Psoas muscle (tissue), 8 donors: Measurements from ENCODE around the gene PRSS48. TPM values are rescaled to one million over a fixed set of nuclear protein-coding genes. Genes with fewer than 3 reads are reported as not detected.
"Not testable (repeated sequence)": the region's sequence is repeated elsewhere in the genome, so short reads cannot be mapped to it uniquely, and the experiment has no call there.

ENCODE experiments used
- ATAC-seq, 4 donors: fragments of 200-7000 bp; cut with Tn5 transposase; one replicate each; pipeline ENCODE4 v1.9.1; 2020; ENCODE audit warnings: moderate library complexity in 3 of 4, mild to moderate bottlenecking in 2 of 4
- DNase-seq, 2 donors: peaks; one replicate each; pipeline ENCODE4 v3.0.0-alpha.2; 2020
- H3K27ac ChIP-seq: fragments of 200-600 bp; one replicate; pipeline ENCODE4 v1.8.0; 2022
- H3K27me3 ChIP-seq, 3 donors: fragments of 200-600 bp in 1 of 3; one replicate each; pipeline versions ENCODE4 v1.6.1 to v1.8.0; 2013 to 2022; ENCODE audit warnings: low read length in 2 of 3, mild to moderate bottlenecking in 2 of 3, moderate library complexity in 1 of 3; ENCODE audit not compliant: insufficient read depth in 3 of 3
- H3K36me3 ChIP-seq, 2 donors: fragments of 200-600 bp in 1 of 2; one replicate each; pipeline versions ENCODE4 v1.6.1 to v1.8.0; 2013 to 2022; ENCODE audit warnings: low read depth in 1 of 2, mild to moderate bottlenecking in 1 of 2, moderate library complexity in 1 of 2; ENCODE audit not compliant: insufficient read depth in 1 of 2
- H3K4me1 ChIP-seq: fragments of 200-600 bp; one replicate; pipeline ENCODE4 v1.8.0; 2022
- H3K4me3 ChIP-seq: fragments of 200-600 bp; one replicate; pipeline ENCODE4 v1.8.0; 2022; ENCODE audit warnings: mild to moderate bottlenecking
- H3K9me3 ChIP-seq: fragments of 200-600 bp; one replicate; pipeline ENCODE4 v1.8.0; 2022
- CTCF ChIP-seq: fragments of 200-600 bp; IDR thresholded peaks from one replicate; pipeline ENCODE4 v1.8.0; 2022; ENCODE audit warnings: antibody characterized with exemption
- WGBS, 3 donors: extraction: QIAGEN DNeasy Blood & Tissue Kit; methylation state at CpG; one replicate each; pipeline versions ENCODE4 v1.1.6 to v1.1.7; 2013; 5-methylcytosine and 5-hydroxymethylcytosine counted together
- intact Hi-C, 2 donors: fragments of 100-400 bp; cut with DNase I; formaldehyde crosslinking; loops; one replicate each; pipeline versions ENCODE4 v1.11.0 to v1.14.2; 2022
- polyA plus RNA-seq, 3 donors: library from polyadenylated mRNA; stranded (reverse); fragments of 200-250 nt; gene quantifications; one replicate each; pipeline ENCODE4 v1.2.3, GENCODE V29; 2013
- total RNA-seq, 4 donors: library from RNA; stranded (reverse); fragmentation: NEBNext Ultra II Directional in 2 of 4; extraction: Animal tissue kit (Norgen Biotek cat#: 25700) in 2 of 4; gene quantifications; one replicate each; pipeline versions ENCODE4 v1.2.1 to v1.2.4, GENCODE V29; 2021 to 2023
- donor health status: healthy with polysubstance abuse.
- donor health status: DM: no; HTN: no; CAD: no; lungs with moderate emphysema.
- donor health status: Bipolar disorder and iron deficiency.
- donor health status: healthy.
- donor health status: DM: yes; HTN: yes; CAD: no.
- donor health status: DM: no; HTN: no; CAD: no.
- donor health status: DM: no; HTN: no; CAD: no.
- donor health status: DM: yes; HTN: yes; CAD: no.

Gene PRSS48
- total and polyA plus RNA-seq, 7 donors, result not detected

DNA sequence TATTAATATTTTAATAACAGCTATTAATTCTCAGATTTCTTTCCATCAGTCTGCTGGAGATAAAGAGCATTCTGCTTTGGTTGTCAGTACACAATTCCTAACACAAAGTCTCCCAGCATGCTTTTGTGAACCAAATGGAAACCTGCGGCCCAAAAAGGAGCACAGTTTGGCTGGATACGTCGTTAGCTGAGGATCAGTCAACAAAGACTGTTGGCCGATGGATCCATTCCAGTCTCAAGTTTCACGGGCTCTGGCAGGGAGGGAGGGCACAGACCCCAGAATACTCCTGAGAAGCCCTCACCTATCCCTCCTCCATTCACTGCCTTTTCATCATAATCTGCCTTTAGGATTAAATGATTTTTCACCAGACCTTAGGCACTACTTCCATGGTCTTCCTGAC is 26.3 kb upstream of the PRSS48 start:
- TF ChIP-seq CTCF, result no peak
- Histone ChIP-seq H3K4me3 (no peak overlapping the region), H3K36me3 (no peaks in the 10 kb centered on the region), H3K27me3 (no peaks in the 10 kb centered on the region), H3K9me3 (no peaks in the 10 kb centered on the region), H3K27ac (no peak overlapping the region), H3K4me1 (peaks cover 3% of the 10 kb centered on the region)
- WGBS, 3 donors, result 23 to 33% (median 24%) methylated on average over 5 of the region's 5 CpGs
- intact Hi-C loops, result no loop called here
- ATAC-seq (no peak), DNase-seq (no peak)

- Histone ChIP-seq H3K4me1 (peaks cover 3% of the 10 kb centered on the region), H3K27ac (no peak overlapping the region), H3K27me3 (no peaks in the 10 kb centered on the region), H3K36me3 (no peaks in the 10 kb centered on the region), H3K4me3 (no peak overlapping the region), H3K9me3 (no peaks in the 10 kb centered on the region)
- intact Hi-C loops, result no loop called here
- DNase-seq (no peak), ATAC-seq (no peak)
- no peak for TF ChIP-seq CTCF
- 16 to 18% (median 17%) methylated on average over 2 of the region's 2 CpGs for WGBS, 3 donors
Measured at GRCh38 chr4:151251603-151252304, 25.2 kb upstream of the PRSS48 start.

DNA sequence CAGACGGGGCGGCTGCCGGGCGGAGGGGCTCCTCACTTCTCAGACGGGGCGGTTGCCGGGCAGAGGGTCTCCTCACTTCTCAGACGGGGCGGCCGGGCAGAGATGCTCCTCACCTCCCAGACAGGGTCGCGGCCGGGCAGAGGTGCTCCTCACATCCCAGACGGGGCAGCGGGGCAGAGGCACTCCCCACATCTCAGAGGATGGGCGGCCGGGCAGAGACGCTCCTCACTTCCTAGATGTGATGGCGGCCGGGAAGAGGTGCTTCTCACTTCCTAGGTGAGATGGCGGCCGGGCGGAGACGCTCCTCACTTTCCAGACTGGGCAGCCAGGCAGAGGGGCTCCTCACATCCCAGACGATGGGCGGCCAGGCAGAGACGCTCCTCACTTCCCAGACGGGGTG is 21.7 kb upstream of the PRSS48 start:
- not testable (repeated sequence) for DNase-seq, H3K4me1 ChIP-seq, ATAC-seq

DNA sequence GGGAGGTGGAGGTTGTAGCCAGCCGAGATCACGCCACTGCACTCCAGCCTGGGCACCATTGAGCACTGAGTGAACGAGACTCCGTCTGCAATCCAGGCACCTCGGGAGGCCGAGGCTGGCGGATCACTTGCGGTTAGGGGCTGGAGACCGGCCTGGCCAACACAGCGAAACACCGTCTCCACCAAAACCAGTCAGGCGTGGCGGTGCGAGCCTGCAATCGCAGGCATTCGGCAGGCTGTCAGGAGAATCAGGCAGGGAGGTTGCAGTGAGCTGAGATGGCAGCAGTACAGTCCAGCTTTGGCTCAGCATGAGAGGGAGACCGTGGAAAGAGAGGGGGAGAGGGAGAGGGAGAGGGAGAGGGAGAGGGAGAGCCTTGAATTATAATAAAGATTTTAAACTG is 21.3 kb upstream of the PRSS48 start:
- H3K4me1 ChIP-seq, H3K27me3 ChIP-seq, H3K9me3 ChIP-seq, ATAC-seq, H3K27ac ChIP-seq, DNase-seq, intact Hi-C loops, H3K36me3 ChIP-seq, H3K4me3 ChIP-seq: not testable (repeated sequence)
- WGBS, 3 donors, result 88 to 93% (median 93%) methylated on average over 12 to 17 of the region's 17 CpGs

More for the DNA sequence above, 21.7 kb upstream of the PRSS48 start:
- 94 to 97% (median 96%) methylated on average over 9 to 16 of the region's 28 CpGs for WGBS, 3 donors
- H3K9me3 ChIP-seq, H3K27me3 ChIP-seq, H3K36me3 ChIP-seq, intact Hi-C loops, H3K27ac ChIP-seq, H3K4me3 ChIP-seq: not testable (repeated sequence)

GRCh38 chr4:151256134-151256533 is 20.8 kb upstream of the PRSS48 start:
- H3K27me3 ChIP-seq, result no peaks in the 10 kb centered on the region
- ATAC-seq (no peak), DNase-seq (no peak)
- H3K4me3 ChIP-seq, result no peak overlapping the region
- no peaks in the 10 kb centered on the region for H3K9me3 ChIP-seq
- no peak overlapping the region for H3K27ac ChIP-seq
- WGBS, 3 donors, result 60 to 65% (median 63%) methylated on average over 2 of the region's 2 CpGs
- TF ChIP-seq CTCF, result no peak
- H3K36me3 ChIP-seq, result no peaks in the 10 kb centered on the region
- no peaks in the 10 kb centered on the region for H3K4me1 ChIP-seq
- intact Hi-C loops, result no loop called here

- H3K36me3 ChIP-seq, result no peaks in the 10 kb centered on the region
- ATAC-seq, result peak; percentile 50 to 63 (median 54)
- TF ChIP-seq CTCF, result no peak
- intact Hi-C loops, result no loop called here
- peaks cover 5% of the 10 kb centered on the region for H3K4me1 ChIP-seq
- no peaks in the 10 kb centered on the region for H3K27me3 ChIP-seq
- H3K4me3 ChIP-seq, result no peak overlapping the region
- peak overlapping the region; percentile 36 for H3K27ac ChIP-seq
- H3K9me3 ChIP-seq, result no peaks in the 10 kb centered on the region
- DNase-seq, result no peak
- 74 to 83% (median 79%) methylated on average over 4 of the region's 4 CpGs for WGBS, 3 donors
Measured at GRCh38 chr4:151257704-151258103, 19.3 kb upstream of the PRSS48 start.
